ENCODE data around the gene PPIL4.
"Not testable (repeated sequence)": the region's sequence is repeated elsewhere in the genome, so short reads cannot be mapped to it uniquely, and the experiment has no call there.

Gene PPIL4

GRCh38 chr6:149461670-149462069 lies 84.2 kb downstream of the PPIL4 start:
- Mint-ChIP-seq H3K9me3 (no peaks in the 10 kb centered on the region), H3K4me1 (peaks cover 38% of the 10 kb centered on the region), H3K36me3 (ENCODE audit: low read depth) (no peaks in the 10 kb centered on the region), H3K27ac (no peak overlapping the region), H3K27me3 (ENCODE audit: low read depth, poor library complexity) (peaks cover 25% of the 10 kb centered on the region), H3K4me3 (no peak overlapping the region)
- DNase-seq = no peak
- TF ChIP-seq CTCF (IDR thresholded peaks at IDR 0.05) = no peak

GRCh38 chr6:149460249-149460648 lies 85.6 kb downstream of the PPIL4 start:
- H3K9me3 Mint-ChIP-seq; H3K4me3 Mint-ChIP-seq; DNase-seq; H3K27ac Mint-ChIP-seq; H3K36me3 Mint-ChIP-seq (ENCODE audit: low read depth): not testable (repeated sequence)
- H3K27me3 Mint-ChIP-seq (ENCODE audit: low read depth, poor library complexity) = peaks cover 26% of the 10 kb centered on the region
- peaks cover 26% of the 10 kb centered on the region for H3K4me1 Mint-ChIP-seq

- H3K27me3 Mint-ChIP-seq (ENCODE audit: low read depth, poor library complexity) = peaks cover 29% of the 10 kb centered on the region
- H3K36me3 Mint-ChIP-seq (ENCODE audit: low read depth) = no peaks in the 10 kb centered on the region
- no peak overlapping the region for H3K4me3 Mint-ChIP-seq
Measured at GRCh38 chr6:149459761-149460160, 86.1 kb downstream of the PPIL4 start.

GRCh38 chr6:149458806-149459205 lies 87.0 kb downstream of the PPIL4 start:
- Mint-ChIP-seq H3K9me3 (no peaks in the 10 kb centered on the region), H3K4me3 (no peak overlapping the region), H3K4me1 (peaks cover 21% of the 10 kb centered on the region), H3K36me3 (ENCODE audit: low read depth) (no peaks in the 10 kb centered on the region), H3K27me3 (ENCODE audit: low read depth, poor library complexity) (peaks cover 24% of the 10 kb centered on the region), H3K27ac (no peak overlapping the region)
- no peak for TF ChIP-seq CTCF (IDR thresholded peaks at IDR 0.05)
- no peak for DNase-seq

More at GRCh38 chr6:149459761-149460160, 86.1 kb downstream of the PPIL4 start:
- DNase-seq = no peak
- Mint-ChIP-seq H3K27ac (no peak overlapping the region), H3K4me1 (peaks cover 26% of the 10 kb centered on the region), H3K9me3 (no peaks in the 10 kb centered on the region)
- TF ChIP-seq CTCF (IDR thresholded peaks at IDR 0.05) = no peak

GRCh38 chr6:149458196-149458595 lies 87.6 kb downstream of the PPIL4 start:
- no peaks in the 10 kb centered on the region for H3K9me3 Mint-ChIP-seq
- DNase-seq = no peak
- H3K27ac Mint-ChIP-seq = no peak overlapping the region
- TF ChIP-seq CTCF (IDR thresholded peaks at IDR 0.05) = no peak
- H3K4me1 Mint-ChIP-seq = peaks cover 18% of the 10 kb centered on the region
- H3K4me3 Mint-ChIP-seq = no peak overlapping the region
- no peaks in the 10 kb centered on the region for H3K36me3 Mint-ChIP-seq (ENCODE audit: low read depth)
- peaks cover 24% of the 10 kb centered on the region for H3K27me3 Mint-ChIP-seq (ENCODE audit: low read depth, poor library complexity)

- H3K9me3 Mint-ChIP-seq = no peaks in the 10 kb centered on the region
- no peak overlapping the region for H3K4me3 Mint-ChIP-seq
- no peak for DNase-seq
- peaks cover 14% of the 10 kb centered on the region for H3K4me1 Mint-ChIP-seq
- no peak for TF ChIP-seq CTCF (IDR thresholded peaks at IDR 0.05)
- no peaks in the 10 kb centered on the region for H3K36me3 Mint-ChIP-seq (ENCODE audit: low read depth)
- H3K27me3 Mint-ChIP-seq (ENCODE audit: low read depth, poor library complexity) = peaks cover 24% of the 10 kb centered on the region
- no peak overlapping the region for H3K27ac Mint-ChIP-seq
Measured at GRCh38 chr6:149457316-149457884, 88.4 kb downstream of the PPIL4 start.
